ENCODE results near the gene PEPD.

- no peak for TF ChIP-seq CTCF (conservative IDR thresholded peaks at IDR 0.05; ENCODE audit: low read depth, low read length)
- no peak for TF ChIP-seq ELK1 (IDR thresholded peaks at IDR 0.05; ENCODE audit: borderline replicate concordance, low read depth, low read length)
- no peak for TF ChIP-seq USF2 (IDR thresholded peaks at IDR 0.05; ENCODE audit: low read depth, low read length)
- TF ChIP-seq POLR2A (IDR thresholded peaks at IDR 0.05; ENCODE audit: low read depth, low read length), result no peak
- TF ChIP-seq CHD1 (IDR thresholded peaks at IDR 0.05; ENCODE audit: low read depth, low read length), result no peak
- TF ChIP-seq CEBPB (IDR thresholded peaks at IDR 0.05; ENCODE audit: low read depth, low read length), result no peak
- no peak for TF ChIP-seq NFE2L2 (IDR thresholded peaks at IDR 0.05; ENCODE audit: low read depth, low read length)
- TF ChIP-seq MAZ (IDR thresholded peaks at IDR 0.05; ENCODE audit: borderline replicate concordance, low read depth, low read length), result no peak
- TF ChIP-seq RAD21 (IDR thresholded peaks at IDR 0.05; ENCODE audit: low read length), result no peak
Measured at GRCh38 chr19:33545217-33545981, 23.8 kb upstream of the PEPD start.
